ENCODE data around the gene PROK1.

DNA sequence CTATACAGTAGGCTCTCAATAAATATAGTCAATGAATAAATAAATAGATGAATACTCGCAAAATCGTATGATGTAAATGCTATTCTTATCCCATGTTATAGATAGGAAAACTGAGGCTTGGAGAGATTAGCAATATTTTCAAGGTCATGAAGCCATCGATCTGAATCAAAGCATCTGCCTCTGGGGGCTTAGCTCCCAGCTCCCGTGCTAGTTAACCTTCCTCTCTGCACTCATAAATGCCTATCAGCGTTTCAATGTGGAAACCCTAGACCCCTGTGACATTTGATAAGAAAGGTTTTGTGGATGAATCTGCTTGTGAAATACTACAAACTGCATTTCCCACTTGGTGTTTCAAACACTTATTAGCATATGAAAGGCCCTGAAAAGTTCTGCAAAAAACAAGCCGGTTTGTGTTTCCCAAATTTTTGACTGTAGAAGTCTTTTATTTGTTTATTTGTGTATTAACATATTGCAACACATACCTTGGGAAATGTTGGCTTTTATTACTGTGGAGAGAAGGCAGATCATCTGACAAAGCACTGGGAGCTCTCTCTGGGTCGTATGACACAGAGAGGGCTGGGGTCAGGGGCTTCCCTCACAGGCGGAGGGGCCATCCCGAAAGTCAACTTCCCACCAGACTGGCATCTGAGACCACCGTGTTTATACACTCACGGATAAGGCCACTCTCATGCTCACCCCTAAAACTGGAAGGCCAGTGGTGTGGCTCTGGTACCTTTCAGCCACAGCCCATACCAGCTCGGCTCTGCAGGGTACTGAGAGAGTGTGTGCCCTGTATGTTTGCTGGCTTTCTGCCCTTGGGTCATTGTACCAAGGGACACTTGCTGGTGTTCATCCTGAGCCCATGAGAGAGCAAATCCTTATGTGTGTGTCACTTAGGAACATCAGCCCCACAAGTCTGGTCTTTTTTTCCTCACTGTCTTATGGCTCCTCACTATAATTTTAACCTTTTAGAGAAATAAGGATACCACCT lies 993 bp upstream of the PROK1 start:
- no peak for TF ChIP-seq SMC3 (IDR thresholded peaks at IDR 0.05; ENCODE audit: low read length)
- TF ChIP-seq JUND (CRISPR knock-in tag; IDR thresholded peaks at IDR 0.05) = no peak
- no peak for TF ChIP-seq POLR2A (IDR thresholded peaks at IDR 0.05; ENCODE audit: insufficient read depth in 1 of 2, low read depth in 2 of 2, low read length in 2 of 2)
- TF ChIP-seq ATF7-NPFF (CRISPR knock-in tag; IDR thresholded peaks at IDR 0.05; ENCODE audit: low read depth) = no peak
- no peak for TF ChIP-seq NR2C2 (CRISPR knock-in tag; IDR thresholded peaks at IDR 0.05; ENCODE audit: borderline replicate concordance)
- TF ChIP-seq, protein P1, sequence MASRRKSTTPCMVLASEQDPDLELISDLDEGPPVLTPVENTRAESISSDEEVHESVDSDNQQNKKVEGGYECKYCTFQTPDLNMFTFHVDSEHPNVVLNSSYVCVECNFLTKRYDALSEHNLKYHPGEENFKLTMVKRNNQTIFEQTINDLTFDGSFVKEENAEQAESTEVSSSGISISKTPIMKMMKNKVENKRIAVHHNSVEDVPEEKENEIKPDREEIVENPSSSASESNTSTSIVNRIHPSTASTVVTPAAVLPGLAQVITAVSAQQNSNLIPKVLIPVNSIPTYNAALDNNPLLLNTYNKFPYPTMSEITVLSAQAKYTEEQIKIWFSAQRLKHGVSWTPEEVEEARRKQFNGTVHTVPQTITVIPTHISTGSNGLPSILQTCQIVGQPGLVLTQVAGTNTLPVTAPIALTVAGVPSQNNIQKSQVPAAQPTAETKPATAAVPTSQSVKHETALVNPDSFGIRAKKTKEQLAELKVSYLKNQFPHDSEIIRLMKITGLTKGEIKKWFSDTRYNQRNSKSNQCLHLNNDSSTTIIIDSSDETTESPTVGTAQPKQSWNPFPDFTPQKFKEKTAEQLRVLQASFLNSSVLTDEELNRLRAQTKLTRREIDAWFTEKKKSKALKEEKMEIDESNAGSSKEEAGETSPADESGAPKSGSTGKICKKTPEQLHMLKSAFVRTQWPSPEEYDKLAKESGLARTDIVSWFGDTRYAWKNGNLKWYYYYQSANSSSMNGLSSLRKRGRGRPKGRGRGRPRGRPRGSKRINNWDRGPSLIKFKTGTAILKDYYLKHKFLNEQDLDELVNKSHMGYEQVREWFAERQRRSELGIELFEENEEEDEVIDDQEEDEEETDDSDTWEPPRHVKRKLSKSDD (CRISPR knock-in tag; IDR thresholded peaks at IDR 0.05; ENCODE audit: low read depth) = no peak
- no peak for TF ChIP-seq NKX3-1 (CRISPR knock-in tag; IDR thresholded peaks at IDR 0.05)
